MM.1S (cell line): ENCODE measurements around the gene TACC2.

ENCODE experiments used
- EZH2 ChIP-seq: fragments of 300-600 bp; sonication (generic); optimal IDR thresholded peaks from 2 replicates; pipeline ENCODE3; 2017; ENCODE audit warnings: low read depth, mild to moderate bottlenecking, antibody characterized with exemption, low read length, mixed read lengths
- EZH2phosphoT487 ChIP-seq: fragments of 300-600 bp; sonication (generic); IDR thresholded peaks from 2 replicates; pipeline ENCODE4 v1.6.1; 2018; ENCODE audit warnings: antibody characterized with exemption, low read length
- TF ChIP-seq, protein P1 (sequence below): fragments of 300-600 bp; sonication (generic); IDR thresholded peaks from 2 replicates; pipeline ENCODE4 v1.5.1; 2016; ENCODE audit warnings: antibody characterized with exemption, low read length, mixed read lengths

GRCh38 chr10:122113945-122114747 is 125.2 kb downstream of the TACC2 start:
- TF ChIP-seq, protein P1, sequence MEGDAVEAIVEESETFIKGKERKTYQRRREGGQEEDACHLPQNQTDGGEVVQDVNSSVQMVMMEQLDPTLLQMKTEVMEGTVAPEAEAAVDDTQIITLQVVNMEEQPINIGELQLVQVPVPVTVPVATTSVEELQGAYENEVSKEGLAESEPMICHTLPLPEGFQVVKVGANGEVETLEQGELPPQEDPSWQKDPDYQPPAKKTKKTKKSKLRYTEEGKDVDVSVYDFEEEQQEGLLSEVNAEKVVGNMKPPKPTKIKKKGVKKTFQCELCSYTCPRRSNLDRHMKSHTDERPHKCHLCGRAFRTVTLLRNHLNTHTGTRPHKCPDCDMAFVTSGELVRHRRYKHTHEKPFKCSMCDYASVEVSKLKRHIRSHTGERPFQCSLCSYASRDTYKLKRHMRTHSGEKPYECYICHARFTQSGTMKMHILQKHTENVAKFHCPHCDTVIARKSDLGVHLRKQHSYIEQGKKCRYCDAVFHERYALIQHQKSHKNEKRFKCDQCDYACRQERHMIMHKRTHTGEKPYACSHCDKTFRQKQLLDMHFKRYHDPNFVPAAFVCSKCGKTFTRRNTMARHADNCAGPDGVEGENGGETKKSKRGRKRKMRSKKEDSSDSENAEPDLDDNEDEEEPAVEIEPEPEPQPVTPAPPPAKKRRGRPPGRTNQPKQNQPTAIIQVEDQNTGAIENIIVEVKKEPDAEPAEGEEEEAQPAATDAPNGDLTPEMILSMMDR: no peak
- TF ChIP-seq EZH2 (no peak), EZH2phosphoT487 (no peak)
